ENCODE measurements around the gene SMIM27. TPM values are rescaled to one million over a fixed set of nuclear protein-coding genes. Genes with fewer than 3 reads are reported as not detected.

Gene SMIM27
- total RNA-seq (10 to 100 TPM in 2 of 5 donors, 1 to 10 TPM in 1, not detected in 2; 2.4 to 21.4 (median 10.7) TPM), polyA plus RNA-seq (10 to 100 TPM in 2 of 3 donors, 1 to 10 TPM in 1; 6.7 to 14.2 (median 12.5) TPM)
- long read RNA-seq, donor 1, partial matches to known transcripts: 122 of 123 reads
- long read RNA-seq, donor 1, other reads (novel, unspliced or antisense): 0 of 123 reads
- long read RNA-seq, donor 2, partial matches to known transcripts: 5 of 8 reads
- long read RNA-seq, donor 2, other reads (novel, unspliced or antisense): 0 of 8 reads
- long read RNA-seq, donor 3, partial matches to known transcripts: 10 of 13 reads
- long read RNA-seq, donor 3, other reads (novel, unspliced or antisense): 0 of 13 reads
- long read RNA-seq, donor 4, partial matches to known transcripts: 0 of 1 reads
- long read RNA-seq, donor 4, other reads (novel, unspliced or antisense): 0 of 1 reads
- long read RNA-seq, donor 5, partial matches to known transcripts: 10 of 12 reads
- long read RNA-seq, donor 5, other reads (novel, unspliced or antisense): 0 of 12 reads
- long read RNA-seq, donor 6, partial matches to known transcripts: 20 of 25 reads
- long read RNA-seq, donor 6, other reads (novel, unspliced or antisense): 0 of 25 reads
- long read RNA-seq, donor 7, transcript SMIM27-206 (1 exons, 668 nt): major isoform, 5 of 20 reads
- long read RNA-seq, donor 7, partial matches to known transcripts: 15 of 20 reads
- long read RNA-seq, donor 7, other reads (novel, unspliced or antisense): 0 of 20 reads
- long read RNA-seq, donor 8, partial matches to known transcripts: 15 of 17 reads
- long read RNA-seq, donor 8, other reads (novel, unspliced or antisense): 0 of 17 reads
- long read RNA-seq, donor 9, transcript SMIM27-206 (1 exons, 668 nt): major isoform, 5 of 369 reads
- long read RNA-seq, donor 9, partial matches to known transcripts: 88 of 369 reads
- long read RNA-seq, donor 9, other reads (novel, unspliced or antisense): 276 of 369 reads
- long read RNA-seq, donor 10, partial matches to known transcripts: 5 of 6 reads
- long read RNA-seq, donor 10, other reads (novel, unspliced or antisense): 0 of 6 reads

GRCh38 chr9:32552172-32552872 is at the start of gene SMIM27, which contains the start of gene TOPORS:
Gene SMIM27 (plus strand): TSS chr9:32552327. CDS start chr9:32552435, 108 bp downstream.
Gene TOPORS (minus strand): TSS chr9:32552586. CDS start chr9:32552436, 150 bp downstream.
- Histone ChIP-seq H3K27ac (peak within 1 kb of the TSS; percentile 96 to 100 (median 97)), H3K27me3 (no peaks in the 10 kb centered on the region), H3K4me3 (peak within 1 kb of the TSS; percentile 59 to 88 (median 74)), H3K4me1 (peaks cover 16 to 42% (median 30%) of the 10 kb centered on the region in 4 donors), H3K9me3 (no peaks in the 10 kb centered on the region), H3K36me3 (no peaks in the 10 kb centered on the region)
- intact Hi-C loops (cut with DNase I; ENCODE audit: low total_unique reads): no loop called here
- no peak for TF ChIP-seq CTCF (IDR thresholded peaks at IDR 0.05)
- TF ChIP-seq POLR2A (IDR thresholded peaks at IDR 0.05): peak in 2 of 4 donors; percentile 20 to 65
- TF ChIP-seq POLR2AphosphoS5 (IDR thresholded peaks at IDR 0.05): peak; percentile 55 to 81 (median 73)
- TF ChIP-seq EP300 (IDR thresholded peaks at IDR 0.05): no peak
- 0% methylated on average over 38 to 46 of the region's 46 CpGs for WGBS, 5 donors
- peak; percentile 92 to 97 for DNase-seq

GRCh38 chr9:32502464-32502863 is 49.7 kb upstream of the SMIM27 start:
- peaks cover 0 to 1% (median under 1%) of the 10 kb centered on the region in 4 donors for H3K4me1 ChIP-seq
- WGBS, 5 donors: 59 to 91% (median 78%) methylated on average over 4 of the region's 4 CpGs
- H3K27ac ChIP-seq: no peak overlapping the region
- TF ChIP-seq EP300 (IDR thresholded peaks at IDR 0.05) (no peak), CTCF (IDR thresholded peaks at IDR 0.05) (no peak), POLR2AphosphoS5 (IDR thresholded peaks at IDR 0.05) (no peak), POLR2A (IDR thresholded peaks at IDR 0.05) (no peak)
- peaks cover 0 to 40% (median 26%) of the 10 kb centered on the region in 4 donors for H3K36me3 ChIP-seq
- H3K9me3 ChIP-seq: no peaks in the 10 kb centered on the region
- intact Hi-C loops (cut with DNase I; ENCODE audit: low total_unique reads): no loop called here
- no peaks in the 10 kb centered on the region for H3K27me3 ChIP-seq
- no peak overlapping the region for H3K4me3 ChIP-seq
- no peak for DNase-seq

GRCh38 chr9:32503008-32503407 is 49.1 kb upstream of the SMIM27 start:
- H3K36me3 ChIP-seq: peaks cover 0 to 35% (median 21%) of the 10 kb centered on the region in 4 donors
- H3K27me3 ChIP-seq: no peaks in the 10 kb centered on the region
- H3K4me1 ChIP-seq: peaks cover 0 to 7% (median 3%) of the 10 kb centered on the region in 4 donors
- no peak overlapping the region for H3K4me3 ChIP-seq
- WGBS, 5 donors: 81 to 90% (median 86%) methylated on average over 3 of the region's 3 CpGs
- TF ChIP-seq CTCF (IDR thresholded peaks at IDR 0.05) (no peak), POLR2A (IDR thresholded peaks at IDR 0.05) (no peak), EP300 (IDR thresholded peaks at IDR 0.05) (no peak), POLR2AphosphoS5 (IDR thresholded peaks at IDR 0.05) (no peak)
- H3K9me3 ChIP-seq: no peaks in the 10 kb centered on the region
- H3K27ac ChIP-seq: no peak overlapping the region
- intact Hi-C loops (cut with DNase I; ENCODE audit: low total_unique reads): no loop called here
- DNase-seq: no peak
